ENCODE results near the gene NIPA2.

Gene NIPA2

DNA sequence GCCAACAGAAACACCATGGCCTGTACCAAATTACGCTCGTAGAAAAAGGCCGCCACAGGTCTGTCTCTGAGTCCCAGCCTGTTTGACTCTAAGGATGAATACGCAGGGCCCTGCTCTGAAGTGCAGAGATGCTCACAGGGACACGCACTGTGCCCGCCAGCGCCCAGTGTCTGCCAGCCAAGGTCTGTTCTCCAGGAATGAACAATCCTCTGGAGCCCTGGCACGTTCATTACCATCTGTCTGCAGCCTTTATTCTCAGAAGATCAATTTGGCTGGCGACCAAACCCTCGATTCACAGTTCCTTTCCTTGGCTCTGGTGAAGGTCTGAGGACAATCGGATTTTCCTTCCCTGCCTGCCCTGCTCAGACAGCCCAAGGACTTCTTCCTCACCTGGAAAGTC lies 66.3 kb downstream of the NIPA2 start:
- no peak for DNase-seq

DNA sequence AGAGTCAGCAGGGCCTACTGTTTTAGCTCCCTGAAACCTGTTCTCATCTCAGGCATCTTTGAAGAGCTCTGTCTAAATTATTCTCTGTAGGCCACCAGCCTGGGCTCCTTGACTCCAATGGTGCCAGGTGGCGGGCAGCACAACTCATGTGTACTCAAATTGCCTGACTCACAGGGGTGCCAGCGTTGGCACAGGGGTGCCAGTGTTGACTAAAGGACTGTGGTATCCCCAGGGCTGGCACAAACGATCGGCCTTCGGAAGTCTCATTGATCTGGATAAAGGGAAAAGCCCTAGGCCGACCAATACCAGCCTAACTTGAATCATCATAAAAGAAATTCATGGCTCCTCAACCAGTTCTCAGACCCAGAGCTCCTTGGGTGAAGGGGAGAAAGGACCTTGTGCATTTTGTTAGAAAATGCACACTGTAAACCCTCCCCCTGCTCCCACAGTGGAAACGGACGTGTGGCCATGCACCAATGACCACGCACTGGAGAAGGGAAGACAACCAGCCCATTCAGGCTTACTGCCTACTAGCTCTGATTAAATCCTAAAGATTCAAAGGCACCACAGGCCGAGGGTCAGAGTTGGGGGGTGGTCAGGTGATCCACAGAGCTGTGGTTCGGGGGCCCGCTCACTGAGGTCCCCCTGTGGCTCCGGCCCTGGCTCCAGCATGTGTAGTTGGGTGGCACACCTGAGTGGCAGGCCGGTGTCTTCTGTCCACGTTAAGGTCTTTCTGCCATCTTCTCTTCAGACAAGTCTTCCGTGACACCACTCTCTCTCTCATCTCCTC lies 68.9 kb downstream of the NIPA2 start:
- DNase-seq: no peak

DNA sequence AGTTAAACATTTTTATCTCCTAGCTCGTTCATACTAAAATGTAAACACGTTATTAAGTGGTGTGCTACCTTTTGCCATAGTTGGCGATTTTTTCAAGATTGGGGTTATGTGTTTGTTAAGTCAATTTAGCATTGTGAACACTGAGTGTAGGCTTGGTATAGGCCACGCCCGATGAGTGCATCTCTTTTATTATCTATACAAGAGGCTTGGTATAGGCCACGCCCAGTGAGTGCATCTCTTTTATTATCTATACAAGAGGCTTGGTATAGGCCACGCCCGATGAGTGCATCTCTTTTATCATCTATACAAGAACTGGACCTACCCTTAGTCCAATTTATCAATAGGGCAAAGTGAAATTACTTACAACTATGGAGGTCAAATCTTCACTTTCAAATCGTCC lies 70.4 kb downstream of the NIPA2 start:
- no peak for DNase-seq

DNA sequence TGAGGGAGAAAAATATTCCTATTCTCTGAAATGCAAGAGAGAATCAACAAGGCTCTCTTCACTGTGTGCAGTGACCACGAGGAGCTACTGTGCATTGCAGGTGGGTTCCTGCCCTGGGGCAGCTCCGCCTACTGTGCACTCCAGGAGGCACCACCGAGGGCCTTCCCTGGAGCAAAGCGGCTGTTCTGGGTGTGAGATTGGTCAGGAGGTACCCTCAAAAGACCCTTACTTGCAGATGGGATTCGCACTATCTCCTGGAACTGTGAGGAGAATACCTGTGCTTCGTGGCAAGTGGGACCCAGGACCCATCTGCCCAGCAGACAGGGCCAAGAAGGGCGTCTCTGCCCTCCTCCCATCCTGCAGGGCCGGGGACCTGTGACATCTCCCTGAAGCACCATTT lies 72.8 kb downstream of the NIPA2 start:
- DNase-seq: no peak

DNA sequence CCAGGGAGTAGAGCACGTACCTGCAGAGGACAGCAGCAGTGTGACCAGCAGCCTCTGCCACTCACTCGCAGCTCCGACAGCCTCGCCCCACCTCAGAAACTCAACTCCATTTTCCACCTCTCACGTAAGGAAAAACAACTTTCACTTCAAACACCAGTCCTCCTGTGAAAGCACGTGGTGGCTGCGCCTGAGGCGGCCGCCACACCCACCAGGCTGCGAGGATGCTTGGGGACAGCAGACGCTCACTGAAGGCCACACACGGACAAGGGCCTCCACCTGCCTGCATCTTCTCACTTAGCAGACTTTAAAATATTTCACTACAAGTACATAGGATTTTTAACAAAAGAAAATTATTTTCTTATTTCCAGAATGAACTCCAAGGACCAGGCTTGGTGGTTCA lies 73.8 kb downstream of the NIPA2 start:
- no peak for DNase-seq

DNA sequence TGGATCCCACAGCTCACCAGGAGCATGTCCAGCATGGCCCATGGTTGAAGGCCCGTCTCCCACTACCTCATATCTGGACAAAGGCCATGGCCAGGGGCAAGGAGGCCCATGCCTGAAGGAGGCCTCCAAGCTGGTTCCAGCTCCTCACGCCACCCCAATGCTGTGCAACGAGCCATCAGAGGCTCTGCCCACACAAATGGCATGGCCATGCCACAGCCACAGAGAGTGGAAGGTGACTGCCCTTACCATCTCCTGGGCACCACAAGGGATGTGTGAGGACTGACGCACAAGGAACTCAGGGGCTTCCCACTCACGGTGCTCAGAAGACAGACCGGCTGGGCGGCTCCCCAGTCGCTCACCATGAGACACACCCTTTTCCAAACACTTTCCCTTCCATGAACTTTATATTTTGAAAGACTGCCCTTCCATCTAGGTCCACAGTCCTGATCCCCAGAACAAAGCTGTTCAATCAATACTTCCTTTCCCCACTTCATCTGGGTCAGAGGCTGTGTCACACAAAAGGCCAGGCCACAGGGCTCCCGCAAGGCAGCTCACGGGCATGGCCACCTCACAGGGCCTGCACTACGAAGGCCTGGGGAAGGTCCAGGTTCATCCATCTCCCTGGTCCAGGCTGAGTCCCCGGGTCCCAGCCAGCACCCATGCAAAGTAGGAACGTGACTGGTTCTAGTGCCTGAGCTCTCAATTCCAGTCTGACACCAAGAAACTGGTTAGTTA lies 75.3 kb downstream of the NIPA2 start:
- no peak for DNase-seq

DNA sequence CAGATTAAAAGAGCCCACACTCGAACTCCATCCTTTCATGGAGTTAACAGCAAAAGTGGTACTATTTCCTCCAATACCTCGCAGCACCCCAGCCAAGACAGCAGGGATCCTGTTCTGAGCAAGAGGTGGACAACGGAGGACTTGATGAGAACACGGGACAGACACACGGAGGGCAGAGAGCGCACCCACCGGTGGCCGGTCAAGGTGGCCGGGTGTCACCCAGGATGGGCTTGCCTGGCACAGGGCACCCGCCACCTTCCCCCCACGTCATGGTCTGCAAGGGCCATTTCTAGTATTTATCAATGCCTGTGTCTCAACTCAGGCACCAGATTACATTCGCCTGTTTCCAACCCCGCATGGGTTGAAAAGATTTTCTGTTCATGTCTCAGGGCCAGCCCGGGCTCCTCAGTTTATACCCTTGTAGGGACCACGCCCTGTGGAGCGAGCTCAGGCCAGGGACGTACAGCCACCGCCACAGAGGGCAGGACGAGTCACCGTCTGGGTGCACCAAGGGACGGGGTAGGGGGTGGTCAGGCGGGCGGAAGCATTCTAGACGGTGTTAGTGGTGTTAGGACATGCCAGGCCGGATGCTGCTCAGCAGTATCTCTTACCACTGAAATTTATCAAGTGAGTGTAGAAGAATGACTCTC lies 77.5 kb downstream of the NIPA2 start:
- DNase-seq: no peak

DNA sequence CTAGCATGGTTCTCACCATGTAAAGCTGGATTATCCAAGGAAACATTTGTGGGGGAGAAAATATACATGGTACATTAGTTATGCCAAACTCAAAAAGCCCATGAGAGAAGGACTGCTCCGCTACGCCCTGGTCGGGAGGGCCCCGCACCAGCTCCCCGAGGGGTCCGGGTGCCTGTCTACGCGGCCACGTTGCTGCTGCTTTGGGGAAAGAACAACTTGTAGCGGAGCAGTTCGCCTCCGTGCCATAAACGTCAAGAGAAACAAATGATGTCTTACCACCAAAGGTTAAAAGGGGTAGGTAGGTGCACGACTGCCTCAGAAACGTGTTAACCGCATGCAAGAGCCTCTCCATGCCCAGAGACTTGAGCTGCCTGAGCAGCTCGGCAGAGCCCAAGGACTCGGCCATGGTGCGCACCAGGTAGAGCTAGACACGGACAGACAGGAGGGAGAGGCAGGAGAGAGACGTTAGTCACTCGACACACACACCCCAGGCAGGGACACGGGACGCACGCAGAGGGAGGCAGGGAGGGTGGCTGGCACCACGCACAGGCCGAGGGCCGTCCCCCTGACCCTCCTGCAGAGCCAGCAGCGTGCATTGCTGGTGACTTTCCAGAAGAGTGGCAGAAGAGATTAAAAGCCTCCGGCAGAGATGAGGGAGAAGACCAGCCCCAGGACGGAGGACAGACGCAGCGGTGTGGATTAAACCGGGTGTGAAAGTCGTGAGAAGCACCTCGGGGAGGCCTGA lies 78.3 kb downstream of the NIPA2 start:
- no peak for DNase-seq

DNA sequence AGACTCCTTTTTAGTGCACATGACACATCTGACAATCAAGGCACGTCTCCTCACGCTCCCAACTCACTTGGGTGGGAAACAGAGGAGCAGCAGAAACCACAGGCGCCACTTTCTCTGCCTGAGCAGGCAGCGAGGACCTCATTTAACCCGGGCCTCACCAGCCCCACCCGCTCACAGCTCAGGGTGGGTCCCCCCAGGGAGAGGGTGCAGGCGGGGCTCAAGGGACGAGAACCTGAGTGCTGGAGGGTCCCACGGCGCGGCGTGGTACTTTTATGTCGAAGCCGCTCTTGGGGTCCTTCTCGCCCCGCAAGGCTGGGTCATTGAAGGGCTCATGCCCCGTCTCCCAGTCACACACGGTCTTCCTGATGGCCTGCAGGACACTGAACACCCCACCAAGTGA lies 79.1 kb downstream of the NIPA2 start:
- no peak for DNase-seq

All from fibroblast of skin of right quadriceps (primary cell).